Mucosa of stomach (tissue), 1 donor: ENCODE results near the gene NBPF3.

Source experiments
- H3K27me3 ChIP-seq: one replicate; pipeline ENCODE4 v1.7.0; 2013; ENCODE audit warnings: mild to moderate bottlenecking, low read length; ENCODE audit not compliant: control insufficient read depth, insufficient read depth
- H3K36me3 ChIP-seq: one replicate; pipeline ENCODE4 v1.7.0; 2013; ENCODE audit warnings: low read length; ENCODE audit not compliant: control insufficient read depth, insufficient read depth
- H3K4me1 ChIP-seq: one replicate; pipeline ENCODE4 v1.7.0; 2013; ENCODE audit warnings: mild to moderate bottlenecking, low read length; ENCODE audit not compliant: control insufficient read depth, insufficient read depth
- H3K4me3 ChIP-seq: one replicate; pipeline ENCODE4 v1.7.0; 2013; ENCODE audit warnings: low read length
- H3K9ac ChIP-seq: one replicate; pipeline ENCODE4 v1.7.0; 2013; ENCODE audit warnings: mild to moderate bottlenecking, low read length, moderate library complexity
- H3K9me3 ChIP-seq: one replicate; pipeline ENCODE4 v1.7.0; 2013; ENCODE audit warnings: mild to moderate bottlenecking, low read length, moderate library complexity; ENCODE audit not compliant: control insufficient read depth
- donor health status: Pancreatic carcinoma.

The NBPF3 gene

GRCh38 chr1:21489146-21489545 lies 49.2 kb downstream of the NBPF3 start:
- Histone ChIP-seq H3K9ac (no peak overlapping the region), H3K4me3 (no peak overlapping the region), H3K4me1 (peaks cover 4% of the 10 kb centered on the region), H3K36me3 (no peaks in the 10 kb centered on the region), H3K9me3 (no peaks in the 10 kb centered on the region), H3K27me3 (no peaks in the 10 kb centered on the region)

- peaks cover 4% of the 10 kb centered on the region for H3K4me1 ChIP-seq
- H3K27me3 ChIP-seq: no peaks in the 10 kb centered on the region
Observed at GRCh38 chr1:21490774-21491487, 51.0 kb downstream of the NBPF3 start.

GRCh38 chr1:21491488-21492355 lies 51.8 kb downstream of the NBPF3 start:
- Histone ChIP-seq H3K4me1 (peaks cover 4% of the 10 kb centered on the region), H3K9me3 (no peaks in the 10 kb centered on the region), H3K27me3 (no peaks in the 10 kb centered on the region), H3K36me3 (no peaks in the 10 kb centered on the region), H3K4me3 (no peak overlapping the region), H3K9ac (no peak overlapping the region)

More at GRCh38 chr1:21490774-21491487, 51.0 kb downstream of the NBPF3 start:
- Histone ChIP-seq H3K4me3 (no peak overlapping the region), H3K9ac (no peak overlapping the region), H3K36me3 (no peaks in the 10 kb centered on the region), H3K9me3 (no peaks in the 10 kb centered on the region)

GRCh38 chr1:21492356-21492625 lies 52.4 kb downstream of the NBPF3 start:
- H3K4me3 ChIP-seq: no peak overlapping the region
- H3K9me3 ChIP-seq: no peaks in the 10 kb centered on the region
- no peak overlapping the region for H3K9ac ChIP-seq
- no peaks in the 10 kb centered on the region for H3K36me3 ChIP-seq
- H3K4me1 ChIP-seq: peaks cover 4% of the 10 kb centered on the region
- H3K27me3 ChIP-seq: no peaks in the 10 kb centered on the region

- H3K4me3 ChIP-seq: no peak overlapping the region
- no peaks in the 10 kb centered on the region for H3K27me3 ChIP-seq
- no peaks in the 10 kb centered on the region for H3K9me3 ChIP-seq
- no peak overlapping the region for H3K9ac ChIP-seq
- peaks cover 4% of the 10 kb centered on the region for H3K4me1 ChIP-seq
- no peaks in the 10 kb centered on the region for H3K36me3 ChIP-seq
Observed at GRCh38 chr1:21494196-21494595, 54.3 kb downstream of the NBPF3 start.

GRCh38 chr1:21495225-21495820 lies 55.4 kb downstream of the NBPF3 start:
- Histone ChIP-seq H3K36me3 (no peaks in the 10 kb centered on the region), H3K9ac (no peak overlapping the region), H3K4me1 (peaks cover 4% of the 10 kb centered on the region), H3K9me3 (no peaks in the 10 kb centered on the region), H3K4me3 (no peak overlapping the region), H3K27me3 (no peaks in the 10 kb centered on the region)

- Histone ChIP-seq H3K9me3 (no peaks in the 10 kb centered on the region), H3K4me3 (no peak overlapping the region), H3K27me3 (no peaks in the 10 kb centered on the region), H3K36me3 (no peaks in the 10 kb centered on the region), H3K9ac (no peak overlapping the region), H3K4me1 (peaks cover 4% of the 10 kb centered on the region)
Observed at GRCh38 chr1:21496063-21496462, 56.1 kb downstream of the NBPF3 start.

GRCh38 chr1:21496886-21497285 lies 56.9 kb downstream of the NBPF3 start:
- Histone ChIP-seq H3K9ac (no peak overlapping the region), H3K9me3 (no peaks in the 10 kb centered on the region), H3K4me1 (no peaks in the 10 kb centered on the region), H3K4me3 (no peak overlapping the region), H3K27me3 (no peaks in the 10 kb centered on the region), H3K36me3 (no peaks in the 10 kb centered on the region)

GRCh38 chr1:21497466-21498061 lies 57.6 kb downstream of the NBPF3 start:
- no peak overlapping the region for H3K4me3 ChIP-seq
- no peaks in the 10 kb centered on the region for H3K4me1 ChIP-seq
- no peaks in the 10 kb centered on the region for H3K9me3 ChIP-seq
- H3K9ac ChIP-seq: no peak overlapping the region
- no peaks in the 10 kb centered on the region for H3K27me3 ChIP-seq
- no peaks in the 10 kb centered on the region for H3K36me3 ChIP-seq

- Histone ChIP-seq H3K4me1 (no peaks in the 10 kb centered on the region), H3K4me3 (no peak overlapping the region), H3K27me3 (no peaks in the 10 kb centered on the region), H3K9me3 (no peaks in the 10 kb centered on the region), H3K9ac (no peak overlapping the region), H3K36me3 (no peaks in the 10 kb centered on the region)
Observed at GRCh38 chr1:21499283-21499950, 59.5 kb downstream of the NBPF3 start.

GRCh38 chr1:21503706-21504377 lies 63.9 kb downstream of the NBPF3 start:
- H3K9me3 ChIP-seq: no peaks in the 10 kb centered on the region
- H3K4me1 ChIP-seq: peaks cover 3% of the 10 kb centered on the region
- H3K36me3 ChIP-seq: no peaks in the 10 kb centered on the region
- H3K4me3 ChIP-seq: no peak overlapping the region
- H3K9ac ChIP-seq: no peak overlapping the region
- peaks cover 16% of the 10 kb centered on the region for H3K27me3 ChIP-seq
